ENCODE measurements around the gene GFPT2.

DNA sequence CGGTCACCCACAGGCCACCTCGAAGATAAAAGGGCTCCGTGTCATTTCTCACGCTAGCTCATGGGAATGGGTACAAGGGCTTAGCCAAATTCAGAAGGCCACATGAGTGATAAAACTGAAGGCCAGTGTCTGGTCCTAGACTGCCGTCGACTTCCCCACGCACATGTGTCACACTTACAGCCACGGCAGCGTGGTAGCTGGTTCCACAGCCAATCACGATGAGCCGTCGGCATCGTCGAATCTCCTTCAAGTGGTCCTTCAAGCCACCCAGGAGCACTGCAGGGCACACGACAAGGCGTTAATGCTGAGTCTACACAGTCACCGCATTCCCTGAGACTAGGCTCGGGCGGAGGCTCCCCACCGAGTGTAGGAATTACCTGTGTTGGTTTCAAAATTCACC is 36.5 kb downstream of the GFPT2 start:
- TF ChIP-seq SREBF1 (IDR thresholded peaks at IDR 0.05; ENCODE audit: low read length) (no peak), ZBED1 (IDR thresholded peaks at IDR 0.05; ENCODE audit: borderline replicate concordance) (no peak), PAX8 (IDR thresholded peaks at IDR 0.05) (no peak), SIN3A (IDR thresholded peaks at IDR 0.05; ENCODE audit: low read depth, low read length) (no peak)
- TF ChIP-seq, protein P1, sequence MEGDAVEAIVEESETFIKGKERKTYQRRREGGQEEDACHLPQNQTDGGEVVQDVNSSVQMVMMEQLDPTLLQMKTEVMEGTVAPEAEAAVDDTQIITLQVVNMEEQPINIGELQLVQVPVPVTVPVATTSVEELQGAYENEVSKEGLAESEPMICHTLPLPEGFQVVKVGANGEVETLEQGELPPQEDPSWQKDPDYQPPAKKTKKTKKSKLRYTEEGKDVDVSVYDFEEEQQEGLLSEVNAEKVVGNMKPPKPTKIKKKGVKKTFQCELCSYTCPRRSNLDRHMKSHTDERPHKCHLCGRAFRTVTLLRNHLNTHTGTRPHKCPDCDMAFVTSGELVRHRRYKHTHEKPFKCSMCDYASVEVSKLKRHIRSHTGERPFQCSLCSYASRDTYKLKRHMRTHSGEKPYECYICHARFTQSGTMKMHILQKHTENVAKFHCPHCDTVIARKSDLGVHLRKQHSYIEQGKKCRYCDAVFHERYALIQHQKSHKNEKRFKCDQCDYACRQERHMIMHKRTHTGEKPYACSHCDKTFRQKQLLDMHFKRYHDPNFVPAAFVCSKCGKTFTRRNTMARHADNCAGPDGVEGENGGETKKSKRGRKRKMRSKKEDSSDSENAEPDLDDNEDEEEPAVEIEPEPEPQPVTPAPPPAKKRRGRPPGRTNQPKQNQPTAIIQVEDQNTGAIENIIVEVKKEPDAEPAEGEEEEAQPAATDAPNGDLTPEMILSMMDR (IDR thresholded peaks at IDR 0.05 in 2 of 3, conservative IDR thresholded peaks at IDR 0.05 in 1 of 3; ENCODE audit: control insufficient read depth in 2 of 3, extremely low read depth in 1 of 3, insufficient read depth in 1 of 3, low read depth in 3 of 3, low read length in 3 of 3) = no peak

All from GM12878 (cell line).